HG02884 (cell line): ENCODE measurements around the gene GABRD.

Source experiments
- ATAC-seq: cut with Tn5 transposase; IDR thresholded peaks from one replicate; pipeline ENCODE4 v1.9.1; 2021; ENCODE audit warnings: mild to moderate bottlenecking, moderate library complexity; ENCODE audit not compliant: unreplicated experiment

Gene GABRD

GRCh38 chr1:2073382-2074230 lies 54.5 kb downstream of the GABRD start:
- ATAC-seq = no peak

GRCh38 chr1:2074396-2074795 lies 55.3 kb downstream of the GABRD start:
- ATAC-seq = no peak

GRCh38 chr1:2074944-2075740 lies 56.0 kb downstream of the GABRD start:
- ATAC-seq = no peak

- ATAC-seq = no peak
Measured at GRCh38 chr1:2076826-2077225, 57.7 kb downstream of the GABRD start.

GRCh38 chr1:2078170-2078569 lies 59.0 kb downstream of the GABRD start:
- no peak for ATAC-seq

GRCh38 chr1:2079396-2080085 lies 60.4 kb downstream of the GABRD start:
- ATAC-seq = no peak

GRCh38 chr1:2080140-2080539 lies 61.0 kb downstream of the GABRD start:
- ATAC-seq = no peak
